Activated T-cell treated with anti-CD3 and anti-CD28 coated beads for 48 hours (primary cell): ENCODE measurements around the gene AK8.

Source experiments
- DNase-seq: peaks from one replicate; pipeline ENCODE4 v3.0.0-alpha.2; 2020; ENCODE audit warnings: low read depth

AK8 gene

GRCh38 chr9:132825430-132825829, 52.7 kb downstream of the AK8 start:
- no peak for DNase-seq

GRCh38 chr9:132824951-132825350, 53.1 kb downstream of the AK8 start:
- DNase-seq = no peak

DNA sequence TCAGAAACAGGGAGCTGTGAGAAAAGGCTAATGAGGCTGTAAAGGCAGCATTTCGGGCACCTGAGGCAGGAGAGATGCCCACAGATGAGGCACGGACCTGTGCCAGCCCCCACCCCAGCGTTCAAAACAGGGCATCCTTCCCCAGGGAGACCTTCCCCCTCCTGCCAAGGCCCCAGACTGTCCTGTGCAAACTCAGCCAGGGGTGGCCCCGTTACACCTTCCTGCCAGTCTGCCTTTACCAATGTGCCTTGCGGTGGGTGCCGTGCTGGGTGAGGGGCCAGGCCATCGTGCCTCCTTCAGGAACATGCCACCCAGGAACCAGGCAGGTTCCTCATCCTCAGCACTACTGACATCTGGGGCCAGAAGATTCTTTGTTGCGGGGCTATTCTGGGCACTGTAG, 53.9 kb downstream of the AK8 start:
- no peak for DNase-seq

DNA sequence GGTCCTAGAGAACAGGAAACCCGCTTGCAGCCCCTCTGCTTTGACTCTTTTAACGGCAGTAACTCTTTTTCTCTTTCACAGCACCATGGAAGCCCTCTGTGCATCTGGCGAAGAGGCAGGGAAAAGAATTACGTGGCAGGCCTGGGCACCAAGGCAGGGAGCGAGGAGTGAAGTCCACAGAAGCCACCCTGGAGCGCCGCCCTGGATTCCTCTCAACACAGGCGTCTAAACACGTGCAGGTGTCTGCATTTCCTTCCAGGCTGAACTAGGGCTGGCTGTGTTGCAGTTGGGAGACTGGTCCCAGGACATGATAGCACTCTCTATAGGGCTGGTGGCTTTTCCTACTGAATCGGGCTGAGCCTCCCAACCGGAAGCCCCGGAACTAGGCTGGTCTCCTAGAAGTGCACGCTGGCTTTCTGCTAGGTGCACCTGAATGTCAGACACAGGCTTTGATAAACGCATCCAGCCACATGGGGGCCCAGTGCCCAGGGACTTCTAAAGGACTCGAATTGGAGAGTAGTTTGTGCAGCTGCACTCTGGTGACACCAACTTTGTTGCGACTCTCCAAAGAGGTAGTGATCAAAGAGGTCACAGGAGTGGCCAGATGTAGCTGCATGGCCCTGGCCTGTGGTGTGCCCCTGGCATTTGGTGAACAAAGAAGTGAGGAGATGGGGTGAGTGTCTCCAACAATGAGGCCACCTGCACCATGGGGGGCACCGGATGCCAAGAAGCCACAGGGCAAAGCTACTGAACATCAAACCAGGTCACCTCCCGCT, 54.5 kb downstream of the AK8 start:
- no peak for DNase-seq

DNA sequence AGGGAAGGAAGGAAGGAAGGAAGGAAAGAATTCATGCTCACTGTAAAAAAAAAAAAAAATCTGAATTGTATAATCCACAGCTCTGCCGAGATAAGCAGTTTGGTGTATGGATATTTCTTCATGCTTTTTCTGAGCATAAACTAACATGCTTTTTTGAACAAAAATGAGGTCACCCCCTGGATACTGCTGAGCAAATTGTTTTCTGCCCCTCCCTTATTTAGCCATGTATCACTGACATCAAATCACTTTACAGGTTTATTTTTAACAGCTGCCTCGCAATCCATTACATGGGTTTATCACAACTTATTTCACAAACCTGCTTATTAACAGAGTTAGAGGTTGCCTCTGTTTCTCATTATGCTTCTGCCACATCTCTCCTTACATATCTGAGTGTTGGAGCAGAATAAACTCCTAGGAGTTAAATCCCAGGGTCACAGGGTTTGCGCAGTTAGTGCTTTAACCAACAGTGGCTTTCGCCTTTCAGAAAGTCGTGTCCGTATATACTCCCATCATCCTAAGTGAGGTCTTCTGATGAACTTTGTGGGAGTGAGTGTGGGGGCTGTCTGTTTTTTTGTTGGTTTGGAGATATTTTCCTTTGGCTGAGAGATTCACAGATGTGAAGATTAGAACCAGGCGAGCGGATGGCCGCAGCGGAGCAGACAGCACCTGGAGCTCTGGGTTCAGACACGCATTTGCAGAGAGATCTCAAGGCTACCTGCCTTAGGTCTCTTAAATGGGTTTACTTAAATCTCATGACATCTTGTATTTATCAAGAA, 57.7 kb downstream of the AK8 start:
- no peak for DNase-seq

DNA sequence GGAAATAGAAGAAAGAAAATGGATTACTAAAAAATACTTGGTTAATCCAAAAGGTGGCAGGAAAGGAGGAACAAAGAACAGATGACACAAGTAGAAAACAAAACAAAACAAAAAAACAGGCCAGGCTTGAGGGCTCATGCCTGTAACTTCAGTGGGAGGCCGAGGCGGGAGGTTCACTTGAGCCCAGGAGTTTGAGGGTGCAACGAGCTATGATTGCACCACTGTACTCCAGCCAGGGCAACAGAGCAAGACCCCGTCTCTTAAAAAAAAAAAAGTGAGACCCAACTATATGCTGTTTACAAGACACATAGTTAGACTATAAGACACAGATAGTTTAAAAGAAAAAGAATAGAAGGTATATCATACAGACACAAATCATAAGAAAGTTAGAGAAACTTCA, 59.5 kb downstream of the AK8 start:
- DNase-seq = no peak

DNA sequence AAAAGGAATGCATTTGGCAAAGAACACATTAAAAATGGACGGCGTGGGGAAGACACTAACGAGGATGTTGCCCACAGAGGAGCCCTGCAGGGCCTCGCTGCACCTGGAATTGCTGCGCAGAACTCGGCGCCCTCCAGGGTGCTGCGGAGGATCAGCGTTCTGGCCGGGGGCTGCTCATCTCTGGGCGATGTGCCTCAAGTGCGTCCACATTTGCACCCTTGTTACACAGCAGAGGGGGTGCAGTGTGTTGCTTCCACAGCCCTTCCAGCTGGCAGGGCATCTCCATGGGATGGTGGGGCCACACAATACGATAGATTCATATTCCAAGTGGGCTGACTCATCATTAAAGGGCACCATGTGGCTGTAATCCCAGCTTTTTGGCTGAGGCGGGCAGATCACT, 63.1 kb downstream of the AK8 start:
- DNase-seq = no peak

DNA sequence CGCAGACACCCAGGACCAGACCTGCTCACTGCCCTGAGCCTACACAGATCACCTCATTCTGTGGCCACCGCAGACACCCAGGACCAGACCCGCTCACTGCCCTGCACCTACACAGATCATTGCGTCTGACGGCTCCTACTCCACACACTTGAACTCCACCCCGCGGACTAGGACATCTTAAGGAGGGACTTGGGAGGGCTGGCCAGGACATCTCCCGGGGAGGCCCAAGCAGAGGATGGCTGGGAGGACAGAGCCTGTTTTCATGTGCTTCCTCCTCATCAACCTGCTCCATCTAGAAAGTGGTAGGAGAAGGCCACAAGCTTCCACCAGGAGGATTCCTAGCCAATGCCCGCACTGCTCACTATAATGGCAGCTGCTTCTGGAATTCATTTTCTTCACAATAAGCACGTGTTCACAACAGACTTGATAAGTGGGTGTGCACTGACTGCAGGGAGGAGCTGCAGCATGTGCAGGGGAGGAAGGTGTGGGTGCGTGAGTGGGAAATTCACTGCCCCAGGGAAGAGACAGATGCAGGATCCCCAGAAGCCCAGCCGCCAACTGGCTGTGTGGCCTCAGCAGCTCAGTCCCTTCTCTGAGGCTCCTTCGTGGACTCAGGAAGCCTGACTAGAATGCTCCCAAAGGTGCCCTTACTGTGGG, 64.8 kb downstream of the AK8 start:
- DNase-seq = no peak

GRCh38 chr9:132811985-132812384, 66.1 kb downstream of the AK8 start:
- no peak for DNase-seq

- DNase-seq = no peak
Measured at GRCh38 chr9:132810314-132810713, 67.8 kb downstream of the AK8 start.

GRCh38 chr9:132809677-132810271, 68.3 kb downstream of the AK8 start:
- DNase-seq = no peak

DNA sequence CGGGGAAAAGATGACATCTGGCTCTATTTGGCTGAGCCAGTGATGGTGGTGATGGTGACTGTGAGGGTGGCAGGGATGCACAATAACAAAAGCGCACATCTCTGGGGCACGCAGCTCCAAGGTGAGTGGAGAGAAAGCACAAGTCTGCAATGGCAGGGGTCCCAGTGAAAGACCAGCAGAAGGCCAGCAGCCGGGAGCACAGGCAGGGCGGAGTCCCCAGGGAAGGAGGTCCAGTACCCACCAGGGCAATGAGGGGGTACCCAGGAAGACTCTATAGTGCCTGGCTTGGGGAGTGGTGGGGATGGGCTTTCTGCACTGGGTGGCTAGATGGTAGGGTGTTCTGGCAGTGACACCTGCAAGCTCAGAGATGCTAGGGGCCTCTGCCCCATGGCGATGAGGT, 69.4 kb downstream of the AK8 start:
- DNase-seq = no peak

GRCh38 chr9:132806723-132807421, 71.2 kb downstream of the AK8 start:
- DNase-seq = no peak

DNA sequence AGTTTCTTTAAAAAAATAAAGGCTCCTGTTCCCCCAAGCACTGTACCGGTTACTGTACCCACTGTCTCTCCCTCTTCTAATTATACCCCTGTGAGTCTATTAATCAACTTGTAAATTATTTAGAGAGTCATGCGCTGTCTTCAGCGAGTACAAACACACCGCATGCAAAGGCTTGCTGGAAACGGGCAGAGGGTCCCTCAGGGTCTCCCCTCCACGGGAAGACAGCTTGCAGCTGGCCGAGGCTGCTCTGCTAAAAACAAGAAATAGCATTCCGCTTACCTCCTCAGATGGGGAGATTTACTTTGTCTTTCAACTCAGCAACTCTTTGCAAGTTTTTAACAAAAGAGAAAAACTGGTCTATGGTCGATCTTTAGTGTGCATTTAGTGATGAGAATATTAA, 71.8 kb downstream of the AK8 start:
- no peak for DNase-seq

DNA sequence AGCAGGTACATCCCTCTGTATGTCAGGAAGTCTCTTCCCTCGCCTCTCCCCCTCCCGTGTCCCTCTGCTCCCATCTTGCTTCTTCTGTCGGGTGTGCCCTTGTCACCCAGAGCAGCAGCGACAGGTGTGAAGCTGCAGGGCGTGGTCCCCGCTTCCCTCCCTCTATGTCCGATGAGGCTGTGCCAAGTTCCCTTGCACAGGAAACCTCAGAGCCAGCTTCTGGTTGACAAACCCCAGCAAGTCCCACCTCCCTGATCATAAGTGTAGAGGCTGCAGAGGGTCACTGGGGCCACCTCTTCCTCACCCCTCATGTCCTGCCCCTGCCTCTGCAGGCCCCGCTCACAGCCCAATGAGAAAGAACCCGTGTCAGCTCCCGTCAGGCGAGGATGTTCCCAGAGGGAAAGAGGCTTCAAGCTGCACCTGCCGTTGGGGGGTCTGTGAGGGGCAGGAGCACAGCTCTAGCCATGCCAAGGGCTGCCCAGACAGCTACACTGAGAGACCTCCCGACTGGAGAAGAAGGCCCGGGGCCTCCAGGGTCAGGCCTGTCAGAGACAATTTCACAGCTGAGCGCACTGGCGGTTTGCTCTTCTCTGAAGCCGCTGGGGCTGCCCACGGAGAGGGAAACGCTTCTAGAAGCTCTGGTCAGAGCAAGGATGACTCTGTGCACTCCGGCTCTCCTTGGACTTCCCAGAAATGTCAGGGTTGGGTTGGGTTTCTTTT, 73.3 kb downstream of the AK8 start:
- DNase-seq = no peak

GRCh38 chr9:132802121-132802795, 75.8 kb downstream of the AK8 start:
- DNase-seq = no peak

- no peak for DNase-seq
Measured at GRCh38 chr9:132801659-132802058, 76.4 kb downstream of the AK8 start.

DNA sequence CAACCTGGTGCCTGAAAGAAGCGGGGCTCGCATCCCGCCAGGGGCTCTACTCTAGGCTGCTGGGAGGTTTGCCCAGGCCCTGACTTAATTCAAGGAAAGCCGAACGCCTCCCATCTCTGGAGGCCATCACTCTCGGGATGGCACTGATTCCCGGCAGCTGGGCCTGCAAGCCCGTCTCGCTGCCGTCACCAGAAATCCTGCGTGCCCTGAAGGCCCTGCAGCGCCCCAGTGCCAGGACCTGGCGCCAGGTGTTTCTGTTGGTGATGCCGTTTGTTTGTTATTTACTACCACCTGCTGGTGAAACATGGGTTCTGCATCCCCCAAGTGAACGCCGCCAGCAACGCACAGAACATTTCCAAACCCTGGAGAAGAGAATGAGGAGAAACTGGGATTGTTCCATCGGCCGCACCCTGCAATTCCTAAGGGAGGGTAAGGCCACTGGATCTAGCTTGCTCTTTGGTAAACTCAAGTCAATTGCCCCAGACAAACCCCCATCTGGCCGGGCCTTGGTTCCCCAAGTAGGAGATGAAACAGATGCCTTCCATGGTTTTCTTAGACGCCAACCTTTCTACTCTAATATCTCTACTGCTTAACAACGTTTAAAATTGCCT, 77.9 kb downstream of the AK8 start:
- peak; percentile 47 for DNase-seq

- DNase-seq = no peak
Measured at GRCh38 chr9:132798817-132799790, 79.0 kb downstream of the AK8 start.
